Measurements from ENCODE around the gene OST4. TPM values are rescaled to one million over a fixed set of nuclear protein-coding genes. Genes with fewer than 3 reads are reported as not detected.

The OST4 gene
- total and polyA plus RNA-seq, 10 of the 15 experiments (the other 5 are each of a cell fraction or from before 2014, with no cell fraction given): 270 to 1,543 (median 523) TPM

GRCh38 chr2:27071990-27072830, 756 bp upstream of the OST4 start (continued):
- TF ChIP-seq STAT1 (conservative IDR thresholded peaks at IDR 0.05) (no peak), EED (IDR thresholded peaks at IDR 0.05; ENCODE audit: low read depth) (peak; percentile 73; the same call in 1 of the 2 replicates)

GRCh38 chr2:27070653-27071276, 689 bp downstream of the OST4 start:
- Histone ChIP-seq H2AFZ (ENCODE audit: control insufficient read depth, low read depth, low read length) (peak overlapping the region; percentile 51), H3K27me3 (replicated peaks in 1 of 2; ENCODE audit: control insufficient read depth in 2 of 2, insufficient read depth in 2 of 2, low read length in 1 of 2) (no peaks in the 10 kb centered on the region), H3K4me2 (ENCODE audit: control insufficient read depth, insufficient read depth) (peak overlapping the region; percentile 94), H3K36me3 (ENCODE audit: control insufficient read depth in 2 of 2, insufficient read depth in 2 of 2, low read length in 1 of 2) (peaks cover 2 to 18% of the 10 kb centered on the region in 2 experiments; a peak in 3 of 4 replicates), H3K27ac (ENCODE audit: control insufficient read depth, insufficient read depth) (peak overlapping the region; percentile 81), H3K4me1 (ENCODE audit: control insufficient read depth, insufficient read depth, low read length) (peaks cover 32% of the 10 kb centered on the region), H4K20me1 (ENCODE audit: control insufficient read depth, insufficient read depth) (no peaks in the 10 kb centered on the region), H3K4me3 (peak overlapping the region; percentile 75), H3K9ac (ENCODE audit: control insufficient read depth, insufficient read depth, low read length) (peak overlapping the region; percentile 96), H3K79me2 (ENCODE audit: control insufficient read depth, insufficient read depth, low read length) (peaks cover 32% of the 10 kb centered on the region), H3K9me3 (replicated peaks; ENCODE audit: control insufficient read depth, insufficient read depth, low read length) (no peaks in the 10 kb centered on the region)
- DNase-seq (ENCODE audit: low read depth, low spot score): no peak
- TF ChIP-seq ZZZ3 (IDR thresholded peaks at IDR 0.05; ENCODE audit: control insufficient read depth, insufficient read length, low read depth): no peak
- peak; percentile 48; the same call in 1 of the 2 replicates for TF ChIP-seq POLR2AphosphoS5 (IDR thresholded peaks at IDR 0.05; ENCODE audit: low read length)
- RAD21 ChIA-PET (ENCODE audit: unreplicated experiment): interaction anchor here (0.9 to 2.8 kb wide), 4 partner anchors 11 to 29 kb away, joined by 3 to 31 read pairs (median 13); partner anchors contain the start of gene AGBL5
- FAIRE-seq: no peak
- in situ Hi-C loops (cut with MboI): no loop called here
- SMC1A ChIA-PET (ENCODE audit: uncharacterized antibody, unreplicated experiment): interaction anchor here (1.0 to 5.4 kb wide), 2 partner anchors 9 to 19 kb away, joined by 3 to 33 read pairs; partner anchors contain the start of gene AGBL5
- BruUV-seq (replicated peaks): TSS peak; percentile 75
- POLR2A ChIA-PET: interaction anchor here (0.8 to 12.2 kb wide), 8 partner anchors 8 to 102 kb away, joined by 3 to 139 read pairs (median 4); partner anchors contain the start of genes AGBL5, KHK and TMEM214
- CTCF ChIA-PET: interaction anchor here (0.6 to 4.0 kb wide), 6 partner anchors 11 to 45 kb away, joined by 3 to 36 read pairs (median 3); no protein-coding TSS in a partner anchor
- WGBS (ENCODE audit: insufficient coverage, insufficient replicate concordance, low lambda C conversion rate, missing lambda C conversion rate): 4% methylated on average over 11 of the region's 11 CpGs
- intact Hi-C loops (cut with micrococcal nuclease; ENCODE audit: unreplicated experiment): loop anchor here (1.0 kb wide), 1 partner anchor 20 kb away; no protein-coding TSS in a partner anchor
- peak; percentile 24 for ATAC-seq
